ENCODE measurements around the gene NOL6.

- TF ChIP-seq CTCF (IDR thresholded peaks at IDR 0.05): no peak
- TF ChIP-seq REST (IDR thresholded peaks at IDR 0.05; ENCODE audit: insufficient read depth in 1 of 2, low read depth in 2 of 2, low read length in 1 of 2): no peak
- no peak for TF ChIP-seq POLR2AphosphoS5 (IDR thresholded peaks at IDR 0.05; ENCODE audit: low read depth, low read length)
- TF ChIP-seq SIN3A (IDR thresholded peaks at IDR 0.05; ENCODE audit: borderline replicate concordance, insufficient read depth, low read depth, low read length): no peak
- no peak for TF ChIP-seq TCF7L2 (IDR thresholded peaks at IDR 0.05; ENCODE audit: low read depth, low read length)
Observed at GRCh38 chr9:33467526-33467925, 6.2 kb downstream of the NOL6 start.

Data from Panc1 (cell line).